IMR-90 (cell line): ENCODE data around the gene C4orf17. TPM values are rescaled to one million over a fixed set of nuclear protein-coding genes. Genes with fewer than 3 reads are reported as not detected.

Experiments used
- ATAC-seq: fragments of 200-7000 bp; cut with Tn5 transposase; 2 replicates; pipeline ENCODE4 v1.9.1; 2020; ENCODE audit warnings: low read depth, mild to moderate bottlenecking, moderate library complexity
- BruUV-seq: library from RNA; stranded (reverse); fragments of 400-500 nt; replicated peaks from 2 replicates; lab custom pipeline; 2021; lab: Mats Ljungman, UMichigan
- CTCF ChIA-PET: fragments of 300-600 bp; formaldehyde crosslinking; extraction: SDS; loops from one replicate; lab custom pipeline; 2021; ENCODE audit warnings: antibody characterized with exemption; lab: Yijun Ruan, JAX
- POLR2A ChIA-PET: fragments of 300-600 bp; sonication (Branson Sonifier 250); formaldehyde crosslinking; loops from one replicate; lab custom pipeline; 2022; ENCODE audit warnings: antibody characterized with exemption; ENCODE audit not compliant: unreplicated experiment; lab: Charles Lee
- DNase-seq: peaks from one replicate; pipeline ENCODE4 v3.0.0; 2013
- H2AFZ ChIP-seq: replicated peaks from 2 replicates; pipeline ENCODE3; 2013; ENCODE audit warnings: low read length, mild to moderate bottlenecking; ENCODE audit not compliant: poor library complexity
- H2AK5ac ChIP-seq: 2 replicates; pipeline ENCODE4 v1.6.1; 2013; ENCODE audit warnings: low read depth, low read length, inconsistent platforms
- H2AK9ac ChIP-seq: replicated peaks from 2 replicates; pipeline ENCODE3; 2013; ENCODE audit warnings: mild to moderate bottlenecking, low read depth, low read length, moderate library complexity; ENCODE audit not compliant: poor library complexity
- H2BK120ac ChIP-seq: 2 replicates; pipeline ENCODE4 v1.6.1; 2013; ENCODE audit warnings: low read depth, low read length, inconsistent platforms
- H2BK15ac ChIP-seq: 3 replicates; pipeline ENCODE4 v1.6.1; 2013; ENCODE audit warnings: low read depth, low read length, inconsistent platforms
- H2BK20ac ChIP-seq: 2 replicates; pipeline ENCODE4 v1.6.1; 2013; ENCODE audit warnings: low read depth, mild to moderate bottlenecking, inconsistent platforms, low read length, moderate library complexity
- H2BK5ac ChIP-seq: 2 replicates; pipeline ENCODE4 v1.6.1; 2013; ENCODE audit warnings: mild to moderate bottlenecking, low read depth, low read length, inconsistent platforms; ENCODE audit not compliant: poor library complexity, severe bottlenecking
- H3K14ac ChIP-seq: replicated peaks from 2 replicates; pipeline ENCODE4 v1.6.1; 2013; ENCODE audit warnings: low read depth, low read length, inconsistent platforms
- H3K18ac ChIP-seq: 2 replicates; pipeline ENCODE4 v1.6.1; 2013; ENCODE audit warnings: low read depth, low read length, control low read depth
- H3K23ac ChIP-seq: 2 replicates; pipeline ENCODE4 v1.6.1; 2013; ENCODE audit warnings: low read depth, low read length, inconsistent platforms
- H3K27ac ChIP-seq: 2 replicates; pipeline ENCODE4 v1.5.1; 2013; ENCODE audit warnings: mild to moderate bottlenecking, control low read depth, low read length; ENCODE audit not compliant: insufficient read depth
- H3K27me3 ChIP-seq: 2 replicates; pipeline ENCODE4 v1.6.1; 2013; ENCODE audit warnings: low read length; ENCODE audit not compliant: control insufficient read depth, insufficient read depth
- H3K36me3 ChIP-seq: 2 replicates; pipeline ENCODE4 v1.6.1; 2013; ENCODE audit warnings: low read length, mixed read lengths; ENCODE audit not compliant: control insufficient read depth, insufficient read depth
- H3K4ac ChIP-seq: 2 replicates; pipeline ENCODE4 v1.6.1; 2013; ENCODE audit warnings: low read depth, low read length, inconsistent platforms
- H3K4me1 ChIP-seq: 2 replicates; pipeline ENCODE4 v1.6.1; 2013; ENCODE audit warnings: low read length, mixed read lengths; ENCODE audit not compliant: control insufficient read depth, insufficient read depth
- H3K4me2 ChIP-seq: 2 replicates; pipeline ENCODE4 v1.6.1; 2013; ENCODE audit warnings: low read depth, mild to moderate bottlenecking, control low read depth, low read length, moderate library complexity
- H3K4me3 ChIP-seq: 2 replicates; pipeline ENCODE4 v1.5.1; 2013; ENCODE audit warnings: low read depth, mild to moderate bottlenecking, control low read depth, low read length, moderate library complexity; ENCODE audit not compliant: insufficient read depth
- H3K56ac ChIP-seq: 2 replicates; pipeline ENCODE4 v1.6.1; 2013; ENCODE audit warnings: low read length, inconsistent platforms; ENCODE audit not compliant: insufficient read depth; ENCODE audit errors: extremely low read depth
- H3K79me1 ChIP-seq, 2 experiments: 2 replicates each; pipeline ENCODE4 v1.6.1; 2013; ENCODE audit warnings: low read length in 2 of 2, inconsistent platforms in 1 of 2, low read depth in 1 of 2
- H3K9ac ChIP-seq: 2 replicates; pipeline ENCODE4 v1.6.1; 2013; ENCODE audit warnings: low read depth, low read length, control low read depth
- H3K9me1 ChIP-seq: 2 replicates; pipeline ENCODE4 v1.6.1; 2013; ENCODE audit warnings: low read length, inconsistent platforms; ENCODE audit not compliant: insufficient read depth
- H3K9me3 ChIP-seq: 2 replicates; pipeline ENCODE4 v1.6.1; 2013; ENCODE audit warnings: low read length; ENCODE audit not compliant: control insufficient read depth, insufficient read depth
- H4K20me1 ChIP-seq: 2 replicates; pipeline ENCODE4 v1.6.1; 2013; ENCODE audit warnings: low read length, inconsistent platforms; ENCODE audit not compliant: insufficient read depth
- H4K5ac ChIP-seq: 2 replicates; pipeline ENCODE4 v1.6.1; 2013; ENCODE audit warnings: mild to moderate bottlenecking, low read depth, low read length, control low read depth
- H4K8ac ChIP-seq, 2 experiments: 2 replicates each; pipeline ENCODE4 v1.6.1; 2013; ENCODE audit warnings: low read depth in 2 of 2, low read length in 2 of 2, control low read depth in 1 of 2, inconsistent platforms in 1 of 2
- H4K91ac ChIP-seq: 2 replicates; pipeline ENCODE4 v1.6.1; 2013; ENCODE audit warnings: low read depth, low read length, inconsistent platforms; ENCODE audit not compliant: insufficient read depth
- CHD1 ChIP-seq: IDR thresholded peaks from 2 replicates; pipeline ENCODE4 v1.6.1; 2012; ENCODE audit warnings: low read depth, low read length, improper control_type of control experiment
- CTCF ChIP-seq: conservative IDR thresholded peaks from 2 replicates; pipeline ENCODE4 v1.5.1; 2012; ENCODE audit warnings: mild to moderate bottlenecking, low read depth, low read length, improper control_type of control experiment
- ELK1 ChIP-seq: fragments of 150-350 bp; IDR thresholded peaks from 2 replicates; pipeline ENCODE4 v1.6.1; 2016; ENCODE audit warnings: low read depth, mild to moderate bottlenecking, low read length, moderate library complexity, borderline replicate concordance
- FOS ChIP-seq: fragments of 150-350 bp; IDR thresholded peaks from 2 replicates; pipeline ENCODE4 v1.6.1; 2016; ENCODE audit warnings: low read depth, low read length
- MAFK ChIP-seq: IDR thresholded peaks from 2 replicates; pipeline ENCODE4 v1.6.1; 2012; ENCODE audit warnings: low read depth, low read length, improper control_type of control experiment
- MXI1 ChIP-seq: IDR thresholded peaks from 2 replicates; pipeline ENCODE4 v1.6.1; 2012; ENCODE audit warnings: low read depth, mild to moderate bottlenecking, low read length, moderate library complexity, borderline replicate concordance
- NFE2L2 ChIP-seq: fragments of 150-350 bp; IDR thresholded peaks from 2 replicates; pipeline ENCODE4 v1.6.1; 2016; ENCODE audit warnings: low read depth, mild to moderate bottlenecking, low read length
- POLR2A ChIP-seq: IDR thresholded peaks from 2 replicates; pipeline ENCODE4 v1.6.1; 2012; ENCODE audit warnings: mild to moderate bottlenecking, low read depth, low read length
- RFX5 ChIP-seq: IDR thresholded peaks from 2 replicates; pipeline ENCODE4 v1.8.0; 2012; ENCODE audit warnings: low read depth, mild to moderate bottlenecking, low read length, moderate library complexity
- SMC3 ChIP-seq: fragments of 150-350 bp; IDR thresholded peaks from 2 replicates; pipeline ENCODE4 v1.6.1; 2016; ENCODE audit warnings: low read depth, mild to moderate bottlenecking, antibody characterized with exemption, low read length, moderate library complexity
- USF2 ChIP-seq: fragments of 150-350 bp; IDR thresholded peaks from 2 replicates; pipeline ENCODE4 v1.6.1; 2017; ENCODE audit warnings: mild to moderate bottlenecking, antibody characterized with exemption, low read length, low read depth
- WGBS, 2 experiments: methylation state at CpG; one replicate each; pipeline versions ENCODE4 v1.1.5 to v1.1.7; 2013; ENCODE audit warnings: missing lambda C conversion rate in 2 of 2; ENCODE audit not compliant: insufficient read length in 1 of 2; ENCODE audit errors: extremely low coverage in 2 of 2; 5-methylcytosine and 5-hydroxymethylcytosine counted together
- dilution Hi-C: fragments of 300-500 bp; cut with HindIII; formaldehyde crosslinking; loops from one replicate; pipeline ENCODE4 v1.14.3; 2018; ENCODE audit warnings: low sequenced_read_pairs; ENCODE audit not compliant: unreplicated experiment
- in situ Hi-C: fragments of 300-500 bp; cut with MboI; formaldehyde crosslinking; loops from 3 replicates; pipeline ENCODE4 v1.14.3; 2019; ENCODE audit warnings: low sequenced_read_pairs, inconsistent platforms, mixed read lengths
- intact Hi-C: fragments of 100-400 bp; cut with micrococcal nuclease; formaldehyde crosslinking; loops from 2 replicates; pipeline ENCODE4 v1.10.0; 2022
- polyA plus RNA-seq, 3 experiments: library from polyadenylated mRNA; depleted of rRNA; stranded (reverse); fragments of >200 nt; gene quantifications; 2 replicates each; pipeline ENCODE4 v1.2.3, GENCODE V29; 2012; ENCODE audit warnings: low replicate concordance in 1 of 3
- total RNA-seq: library from RNA; depleted of rRNA; stranded (reverse); fragments of >200 nt; gene quantifications from 2 replicates; pipeline ENCODE4 v1.2.3, GENCODE V29; 2012

The C4orf17 gene
- total and polyA plus RNA-seq, 2 of the 4 experiments (the other 2 are of a cell fraction) = not detected

GRCh38 chr4:99585516-99585915, 74.7 kb downstream of the C4orf17 start:
- H2AK9ac ChIP-seq = no peak overlapping the region
- H2BK15ac ChIP-seq = no peak overlapping the region
- no peak overlapping the region for H2BK20ac ChIP-seq
- no peaks in the 10 kb centered on the region for H3K9me3 ChIP-seq
- ATAC-seq (no peak), DNase-seq (no peak)
- no peaks in the 10 kb centered on the region for H3K4me1 ChIP-seq
- H2AFZ ChIP-seq = no peak overlapping the region
- H4K20me1 ChIP-seq = no peaks in the 10 kb centered on the region
- no peak overlapping the region for H2AK5ac ChIP-seq
- no CpG with 5 or more reads among the region's 1 CpG for WGBS, 2 experiments
- no peak overlapping the region for H3K4me3 ChIP-seq
- no peak overlapping the region for H3K23ac ChIP-seq
- no peak overlapping the region for H3K56ac ChIP-seq
- H3K9ac ChIP-seq = no peak overlapping the region
- H3K14ac ChIP-seq = no peak overlapping the region
- intact Hi-C loops (no loop called here), dilution Hi-C loops (no loop called here), in situ Hi-C loops (no loop called here)
- TF ChIP-seq NFE2L2 (no peak), CHD1 (no peak), SMC3 (no peak), USF2 (no peak), MAFK (no peak), CTCF (no peak), MXI1 (no peak), POLR2A (no peak), FOS (no peak), RFX5 (no peak), ELK1 (no peak)
- no peak overlapping the region for H3K4me2 ChIP-seq
- POLR2A ChIA-PET = no interaction called here
- no peak overlapping the region for H4K91ac ChIP-seq
- no peaks in the 10 kb centered on the region for H3K27me3 ChIP-seq
- no peak overlapping the region for H4K5ac ChIP-seq
- no peak overlapping the region for H3K18ac ChIP-seq
- H3K9me1 ChIP-seq = no peaks in the 10 kb centered on the region
- BruUV-seq = no TSS peak
- no peaks in the 10 kb centered on the region for H3K79me1 ChIP-seq
- H2BK5ac ChIP-seq = no peak overlapping the region
- H2BK120ac ChIP-seq = no peak overlapping the region
- H4K8ac ChIP-seq = no peak overlapping the region
- no peak overlapping the region for H3K27ac ChIP-seq
- CTCF ChIA-PET = interaction anchor here (0.6 kb wide), 1 partner anchor 8 kb away, joined by 3 read pairs; no protein-coding TSS in a partner anchor
- no peaks in the 10 kb centered on the region for H3K36me3 ChIP-seq
- no peak overlapping the region for H3K4ac ChIP-seq
